DND-41 (cell line): Measurements from ENCODE around the gene VPS16.

Source experiments
- ATAC-seq: fragments of 200-7000 bp; cut with Tn5 transposase; 3 replicates; pipeline ENCODE4 v1.9.1; 2021; ENCODE audit warnings: low read depth; ENCODE audit not compliant: insufficient read depth
- DNase-seq: peaks from one replicate; pipeline ENCODE4 v3.0.0-alpha.2; 2020
- H2AFZ ChIP-seq: 2 replicates; pipeline ENCODE4 v1.6.0; 2012; ENCODE audit warnings: low read depth, low read length
- H3K27ac ChIP-seq: 2 replicates; pipeline ENCODE4 v1.5.1; 2012; ENCODE audit warnings: low read length, inconsistent platforms
- H3K27me3 ChIP-seq: fragments of 200-600 bp; sonication (generic); 2 replicates; pipeline ENCODE4 v1.6.0; 2012; ENCODE audit warnings: low read length, mild to moderate bottlenecking, inconsistent platforms; ENCODE audit not compliant: insufficient read depth, poor library complexity
- H3K36me3 ChIP-seq: 2 replicates; pipeline ENCODE4 v1.5.1; 2012; ENCODE audit warnings: low read length, inconsistent platforms; ENCODE audit not compliant: insufficient read depth
- H3K4me1 ChIP-seq: 2 replicates; pipeline ENCODE4 v1.5.1; 2012; ENCODE audit warnings: mild to moderate bottlenecking, low read length; ENCODE audit not compliant: insufficient read depth
- H3K4me2 ChIP-seq: 2 replicates; pipeline ENCODE4 v1.6.0; 2012; ENCODE audit warnings: mild to moderate bottlenecking, moderate library complexity, low read length, inconsistent platforms; ENCODE audit not compliant: insufficient read depth
- H3K4me3 ChIP-seq, 2 experiments: fragments of 200-600 bp in 1 of 2; shearing (Covaris generic) in 1 of 2; 2 replicates each; pipeline ENCODE4 v1.5.1; 2012 to 2016; ENCODE audit warnings: inconsistent platforms in 2 of 2, low read length in 2 of 2, mild to moderate bottlenecking in 2 of 2, low read depth in 1 of 2, moderate library complexity in 1 of 2
- H3K79me2 ChIP-seq: 2 replicates; pipeline ENCODE4 v1.6.0; 2012; ENCODE audit warnings: low read length, inconsistent platforms; ENCODE audit not compliant: insufficient read depth
- H3K9ac ChIP-seq: 2 replicates; pipeline ENCODE4 v1.6.0; 2012; ENCODE audit warnings: low read depth, mild to moderate bottlenecking, inconsistent platforms, low read length, moderate library complexity
- H3K9me3 ChIP-seq: 2 replicates; pipeline ENCODE4 v1.5.1; 2012; ENCODE audit warnings: low read length, moderate library complexity, mild to moderate bottlenecking, inconsistent platforms; ENCODE audit not compliant: insufficient read depth, severe bottlenecking
- H4K20me1 ChIP-seq: 2 replicates; pipeline ENCODE4 v1.6.0; 2012; ENCODE audit warnings: low read length; ENCODE audit not compliant: insufficient read depth
- EZH2 ChIP-seq: IDR thresholded peaks from 3 replicates; pipeline ENCODE4 v1.6.1; 2012; ENCODE audit warnings: borderline replicate concordance, low read depth, mild to moderate bottlenecking, moderate library complexity, low read length, inconsistent platforms; ENCODE audit not compliant: severe bottlenecking
- TF ChIP-seq, protein P1 (sequence below): IDR thresholded peaks from 2 replicates; pipeline ENCODE4 v1.5.1; 2012; ENCODE audit warnings: borderline replicate concordance, low read length, moderate library complexity, mild to moderate bottlenecking; ENCODE audit not compliant: poor library complexity, severe bottlenecking; ENCODE audit errors: extremely low read depth

VPS16 gene

DNA sequence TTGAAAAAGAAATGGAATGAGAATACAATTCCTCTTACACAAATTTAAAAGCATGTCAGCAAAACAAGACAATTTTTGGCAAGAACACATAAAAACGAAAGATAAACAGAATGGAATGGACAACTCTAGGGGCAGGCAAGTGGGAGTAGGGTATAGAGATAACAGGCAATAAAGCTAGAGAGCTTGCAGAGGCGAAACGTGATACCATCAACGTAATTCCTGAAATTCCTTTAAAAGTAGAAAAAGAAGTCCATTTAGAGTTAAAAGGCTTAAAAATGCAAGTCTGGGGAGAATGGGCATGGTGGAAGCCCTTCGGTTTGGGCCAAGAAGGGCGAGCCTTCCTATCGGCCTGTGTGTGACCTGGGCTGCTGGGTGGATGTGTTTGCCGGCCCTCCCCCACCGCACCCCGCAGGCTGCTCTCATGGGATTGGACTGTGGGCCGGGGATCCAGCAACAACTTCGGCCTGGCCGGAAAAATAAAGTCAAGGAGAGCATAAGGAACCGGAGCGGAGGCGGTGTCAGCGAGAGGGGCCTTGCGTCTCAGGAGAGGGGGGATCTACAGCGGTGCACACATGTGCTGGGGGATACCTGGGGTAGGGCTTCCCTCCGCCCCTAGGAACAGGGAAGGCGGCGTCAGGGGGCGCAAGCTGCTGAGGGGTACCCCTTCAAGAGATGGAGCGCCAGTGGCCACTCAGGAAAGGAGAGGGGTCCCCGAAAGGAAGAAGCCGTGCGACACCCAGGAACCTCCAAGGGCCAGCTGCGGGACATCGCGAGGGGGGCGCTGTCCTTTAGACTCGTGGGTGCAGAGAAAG lies 20.3 kb upstream of the VPS16 start:
- Histone ChIP-seq H3K9ac (no peak overlapping the region), H3K79me2 (no peaks in the 10 kb centered on the region), H2AFZ (no peak overlapping the region), H3K36me3 (no peaks in the 10 kb centered on the region), H4K20me1 (peaks cover 58% of the 10 kb centered on the region), H3K4me1 (peaks cover 19% of the 10 kb centered on the region), H3K4me2 (no peak overlapping the region), H3K27me3 (peaks cover 28% of the 10 kb centered on the region), H3K27ac (no peak overlapping the region), H3K9me3 (no peaks in the 10 kb centered on the region), H3K4me3 (no peak overlapping the region)
- TF ChIP-seq, protein P1, sequence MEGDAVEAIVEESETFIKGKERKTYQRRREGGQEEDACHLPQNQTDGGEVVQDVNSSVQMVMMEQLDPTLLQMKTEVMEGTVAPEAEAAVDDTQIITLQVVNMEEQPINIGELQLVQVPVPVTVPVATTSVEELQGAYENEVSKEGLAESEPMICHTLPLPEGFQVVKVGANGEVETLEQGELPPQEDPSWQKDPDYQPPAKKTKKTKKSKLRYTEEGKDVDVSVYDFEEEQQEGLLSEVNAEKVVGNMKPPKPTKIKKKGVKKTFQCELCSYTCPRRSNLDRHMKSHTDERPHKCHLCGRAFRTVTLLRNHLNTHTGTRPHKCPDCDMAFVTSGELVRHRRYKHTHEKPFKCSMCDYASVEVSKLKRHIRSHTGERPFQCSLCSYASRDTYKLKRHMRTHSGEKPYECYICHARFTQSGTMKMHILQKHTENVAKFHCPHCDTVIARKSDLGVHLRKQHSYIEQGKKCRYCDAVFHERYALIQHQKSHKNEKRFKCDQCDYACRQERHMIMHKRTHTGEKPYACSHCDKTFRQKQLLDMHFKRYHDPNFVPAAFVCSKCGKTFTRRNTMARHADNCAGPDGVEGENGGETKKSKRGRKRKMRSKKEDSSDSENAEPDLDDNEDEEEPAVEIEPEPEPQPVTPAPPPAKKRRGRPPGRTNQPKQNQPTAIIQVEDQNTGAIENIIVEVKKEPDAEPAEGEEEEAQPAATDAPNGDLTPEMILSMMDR, result no peak
- no peak for TF ChIP-seq EZH2
- DNase-seq (peak; percentile 3), ATAC-seq (no peak)

DNA sequence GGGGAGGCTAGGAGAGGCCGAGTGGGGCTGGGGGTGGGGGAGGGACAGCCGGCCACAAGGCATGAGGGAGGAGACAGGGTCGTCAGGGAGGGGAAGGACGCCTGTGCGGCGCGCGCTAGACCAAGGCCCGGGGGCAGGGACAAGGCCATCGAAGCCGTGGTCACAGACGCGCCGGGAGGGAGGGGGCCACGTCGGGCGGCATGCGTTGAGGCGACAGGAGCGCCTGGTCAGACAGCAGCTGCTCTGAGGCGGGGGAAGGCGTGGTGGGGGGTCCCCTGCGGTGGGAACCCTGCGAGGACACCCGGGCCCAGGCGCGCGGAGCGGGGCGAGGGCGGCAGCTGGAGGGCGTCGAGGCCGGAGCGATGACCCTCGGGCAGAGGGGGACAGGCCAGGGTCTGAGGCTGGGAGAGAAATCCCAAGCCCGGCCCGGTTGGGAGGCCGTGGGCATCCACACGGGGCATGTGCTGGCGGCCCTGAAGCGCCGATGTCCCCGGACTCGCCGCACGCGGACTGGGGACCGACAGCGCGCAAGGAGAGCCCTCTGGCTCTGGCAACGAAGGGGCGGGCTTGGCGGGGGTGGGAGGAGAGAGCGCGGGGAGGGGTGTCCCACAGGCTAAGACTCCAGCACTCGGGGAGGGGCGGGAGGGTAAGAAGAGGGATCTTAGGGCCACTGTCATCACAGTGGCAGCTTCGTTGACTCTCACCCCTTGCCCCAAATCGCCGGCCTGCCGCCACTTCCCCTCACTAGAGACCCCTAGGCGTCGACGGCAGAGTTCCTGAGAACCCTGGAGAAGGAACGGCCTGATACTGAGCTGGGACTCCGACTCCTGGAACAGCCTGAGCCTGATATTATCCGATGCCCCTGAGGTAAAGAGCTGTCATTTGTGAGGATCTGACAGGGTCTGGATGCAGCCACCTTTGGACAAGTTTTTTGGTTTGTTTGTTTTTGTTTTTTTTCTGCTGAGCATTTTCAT lies 19.4 kb upstream of the VPS16 start:
- H3K4me3 ChIP-seq, result no peak overlapping the region
- ATAC-seq, result no peak
- no peak overlapping the region for H2AFZ ChIP-seq
- peak overlapping the region; percentile 53 for H3K4me2 ChIP-seq
- H3K27me3 ChIP-seq, result peaks cover 28% of the 10 kb centered on the region
- H3K9me3 ChIP-seq, result no peaks in the 10 kb centered on the region
- H3K9ac ChIP-seq, result no peak overlapping the region
- H3K27ac ChIP-seq, result no peak overlapping the region
- H3K79me2 ChIP-seq, result no peaks in the 10 kb centered on the region
- peak; percentile 4 for DNase-seq
- TF ChIP-seq EZH2, result no peak
- TF ChIP-seq, protein P1, result no peak
- H3K4me1 ChIP-seq, result peaks cover 26% of the 10 kb centered on the region
- H3K36me3 ChIP-seq, result no peaks in the 10 kb centered on the region
- H4K20me1 ChIP-seq, result peaks cover 49% of the 10 kb centered on the region

DNA sequence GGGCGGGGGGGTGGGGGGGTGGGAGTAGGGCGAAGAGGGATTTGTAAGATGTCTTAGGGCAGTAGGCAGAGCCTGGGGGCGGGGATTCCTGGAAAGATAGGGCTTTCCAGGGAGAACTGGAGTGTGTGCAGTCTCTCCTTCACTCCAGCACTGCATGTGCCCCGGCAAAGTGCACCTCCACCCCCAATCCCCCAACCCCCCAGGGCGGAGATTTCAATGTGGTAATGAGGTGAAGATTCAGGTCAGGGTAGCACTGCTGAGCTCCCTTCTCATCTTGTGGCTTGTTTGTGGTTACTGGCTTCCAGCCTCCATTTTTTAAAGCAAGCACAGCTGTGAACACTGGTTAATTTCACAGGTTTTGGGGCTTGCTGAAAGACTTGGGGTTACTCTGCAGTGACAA lies 18.5 kb upstream of the VPS16 start:
- Histone ChIP-seq H3K27me3 (peaks cover 28% of the 10 kb centered on the region), H3K4me1 (peaks cover 35% of the 10 kb centered on the region), H3K4me3 (no peak overlapping the region), H3K4me2 (peak overlapping the region; percentile 53; the same call in 1 of the 2 replicates), H3K79me2 (no peaks in the 10 kb centered on the region), H3K36me3 (no peaks in the 10 kb centered on the region), H3K9me3 (no peaks in the 10 kb centered on the region), H2AFZ (no peak overlapping the region), H3K9ac (no peak overlapping the region), H4K20me1 (peaks cover 42% of the 10 kb centered on the region), H3K27ac (no peak overlapping the region)
- ATAC-seq, result peak; percentile 95
- TF ChIP-seq, protein P1, result no peak
- no peak for TF ChIP-seq EZH2
- peak; percentile 92 for DNase-seq
